Liver (tissue), 9 donors: Measurements from ENCODE around the gene IL1RAPL1. TPM values are rescaled to one million over a fixed set of nuclear protein-coding genes. Genes with fewer than 3 reads are reported as not detected.

Experiments used
- DNase-seq: peaks from one replicate; pipeline ENCODE4 v3.0.0-alpha.2; 2017; ENCODE audit warnings: low spot score
- H3K27ac ChIP-seq, 2 donors: one replicate each; pipeline ENCODE4 v1.7.0; 2013; ENCODE audit warnings: inconsistent platforms in 2 of 2, low read length in 2 of 2, control low read depth in 1 of 2, low read depth in 1 of 2, mild to moderate bottlenecking in 1 of 2
- H3K27me3 ChIP-seq, 4 donors: one replicate each; pipeline versions ENCODE4 v1.6.1 to v1.7.0; 2013; ENCODE audit warnings: low read length in 3 of 4, inconsistent platforms in 1 of 4, mild to moderate bottlenecking in 1 of 4, moderate library complexity in 1 of 4; ENCODE audit not compliant: control insufficient read depth in 4 of 4, insufficient read depth in 4 of 4
- H3K36me3 ChIP-seq, 4 donors: one replicate each; pipeline versions ENCODE4 v1.6.1 to v1.7.0; 2013; ENCODE audit warnings: low read length in 3 of 4, mild to moderate bottlenecking in 3 of 4, low read depth in 1 of 4, moderate library complexity in 1 of 4; ENCODE audit not compliant: control insufficient read depth in 4 of 4, insufficient read depth in 3 of 4
- H3K4me1 ChIP-seq, 4 donors: one replicate each; pipeline versions ENCODE4 v1.6.1 to v1.7.0; 2013; ENCODE audit warnings: low read length in 3 of 4, mild to moderate bottlenecking in 3 of 4, moderate library complexity in 1 of 4; ENCODE audit not compliant: control insufficient read depth in 4 of 4, insufficient read depth in 4 of 4
- H3K4me3 ChIP-seq, 3 donors: one replicate each; pipeline versions ENCODE4 v1.6.1 to v1.7.0; 2013; ENCODE audit warnings: low read length in 3 of 3, control low read depth in 1 of 3, low read depth in 1 of 3, mild to moderate bottlenecking in 1 of 3
- H3K9ac ChIP-seq, 2 donors: one replicate each; pipeline ENCODE4 v1.7.0; 2013; ENCODE audit warnings: low read length in 2 of 2, mild to moderate bottlenecking in 2 of 2, moderate library complexity in 2 of 2, control low read depth in 1 of 2, low read depth in 1 of 2
- H3K9me3 ChIP-seq, 4 donors: one replicate each; pipeline versions ENCODE4 v1.6.1 to v1.7.0; 2013; ENCODE audit warnings: low read length in 3 of 4; ENCODE audit not compliant: control insufficient read depth in 4 of 4
- EGR1 ChIP-seq, 2 donors: IDR thresholded peaks; 2 replicates each; pipeline ENCODE4 v1.6.1; 2016 to 2018; ENCODE audit warnings: antibody characterized with exemption in 2 of 2, low read depth in 2 of 2
- FOXA1 ChIP-seq: IDR thresholded peaks from 2 replicates; pipeline ENCODE4 v1.6.1; 2016; ENCODE audit warnings: antibody characterized with exemption
- FOXA2 ChIP-seq: IDR thresholded peaks from 2 replicates; pipeline ENCODE4 v1.6.1; 2016; ENCODE audit warnings: antibody characterized with exemption
- GABPA ChIP-seq, 2 donors: IDR thresholded peaks in 1 of 2; conservative IDR thresholded peaks in 1 of 2; 2 replicates each; pipeline ENCODE4 v1.6.1; 2016; ENCODE audit warnings: antibody characterized with exemption in 2 of 2, mild to moderate bottlenecking in 1 of 2, moderate library complexity in 1 of 2
- HNF4A ChIP-seq, 2 donors: conservative IDR thresholded peaks; 2 replicates each; pipeline ENCODE4 v1.6.1; 2016; ENCODE audit warnings: antibody characterized with exemption in 2 of 2, mild to moderate bottlenecking in 2 of 2
- HNF4G ChIP-seq: IDR thresholded peaks from 2 replicates; pipeline ENCODE4 v1.6.1; 2016; ENCODE audit warnings: antibody characterized with exemption
- JUND ChIP-seq, 2 donors: IDR thresholded peaks; 2 replicates each; pipeline ENCODE4 v1.6.1; 2016; ENCODE audit warnings: antibody characterized with exemption in 2 of 2
- NR2F2 ChIP-seq: IDR thresholded peaks from 2 replicates; pipeline ENCODE4 v1.6.1; 2016; ENCODE audit warnings: antibody characterized with exemption
- RAD21 ChIP-seq, 2 donors: IDR thresholded peaks; 2 replicates each; pipeline ENCODE4 v1.6.1; 2016; ENCODE audit warnings: antibody characterized with exemption in 2 of 2, mild to moderate bottlenecking in 2 of 2
- REST ChIP-seq: IDR thresholded peaks from 2 replicates; pipeline ENCODE4 v1.6.1; 2016; ENCODE audit warnings: antibody characterized with exemption, mild to moderate bottlenecking
- RXRA ChIP-seq, 2 donors: IDR thresholded peaks; 2 replicates each; pipeline ENCODE4 v1.6.1; 2017 to 2018; ENCODE audit warnings: antibody characterized with exemption in 2 of 2, mild to moderate bottlenecking in 1 of 2
- SP1 ChIP-seq: IDR thresholded peaks from 2 replicates; pipeline ENCODE4 v1.6.1; 2018; ENCODE audit warnings: antibody characterized with exemption, mild to moderate bottlenecking
- TAF1 ChIP-seq: conservative IDR thresholded peaks from 2 replicates; pipeline ENCODE4 v1.6.1; 2016; ENCODE audit warnings: antibody characterized with exemption, mild to moderate bottlenecking
- YY1 ChIP-seq: IDR thresholded peaks from 2 replicates; pipeline ENCODE4 v1.6.1; 2016; ENCODE audit warnings: antibody characterized with exemption, mild to moderate bottlenecking
- ZBTB33 ChIP-seq: IDR thresholded peaks from 2 replicates; pipeline ENCODE4 v1.6.1; 2016; ENCODE audit warnings: antibody characterized with exemption
- WGBS: extraction: QIAGEN DNeasy Blood & Tissue Kit; methylation state at CpG from one replicate; pipeline ENCODE4 v1.1.7; 2013; 5-methylcytosine and 5-hydroxymethylcytosine counted together
- polyA plus RNA-seq, 2 donors: library from polyadenylated mRNA; stranded (reverse) in 1 of 2; unstranded in 1 of 2; fragments of 200-250 nt in 1 of 2; fragments of >200 nt in 1 of 2; fragmentation: Nextera tagmentation in 1 of 2; extraction: Ambion mirVana in 1 of 2; gene quantifications; one replicate each; pipeline versions ENCODE4 v1.2.1 to v1.2.3, GENCODE V29; 2013 to 2015
- total RNA-seq, 2 donors: library from RNA; depleted of rRNA; stranded (reverse); fragments of >200 nt; gene quantifications; one replicate each; pipeline ENCODE4 v1.2.3, GENCODE V29; 2014
- TF ChIP-seq, protein P1 (sequence below): IDR thresholded peaks from 2 replicates; pipeline ENCODE4 v1.6.1; 2016; ENCODE audit warnings: antibody characterized with exemption
- TF ChIP-seq, protein P2 (sequence below): IDR thresholded peaks from 2 replicates; pipeline ENCODE4 v1.6.1; 2016; ENCODE audit warnings: antibody characterized with exemption
- TF ChIP-seq, protein P3 (sequence below): fragments of 150-350 bp; IDR thresholded peaks from 2 replicates; pipeline ENCODE4 v1.5.1; 2017; ENCODE audit warnings: improper control_type of control experiment, low read depth, low read length; ENCODE audit not compliant: missing input control
- donor health status: healthy.
- donor health status: healthy.
- donor health status: healthy.
- donor health status: healthy.
- donor health status: healthy.

IL1RAPL1 gene
- total and polyA plus RNA-seq, 4 donors, result 0.08 to 0.33 TPM; not detected in 2

- no peak for TF ChIP-seq RAD21 (IDR thresholded peaks at IDR 0.05)
- no peak for TF ChIP-seq NR2F2
- TF ChIP-seq EGR1 (IDR thresholded peaks at IDR 0.05; ENCODE audit: low read depth in 2 of 2), result no peak
- TF ChIP-seq REST, result no peak
- no peak for TF ChIP-seq RXRA (IDR thresholded peaks at IDR 0.05)
- TF ChIP-seq GABPA (IDR thresholded peaks at IDR 0.05 in 1 of 2, conservative IDR thresholded peaks at IDR 0.05 in 1 of 2), result no peak
- no peak for TF ChIP-seq HNF4G
- TF ChIP-seq TAF1, result no peak
- TF ChIP-seq, protein P1, sequence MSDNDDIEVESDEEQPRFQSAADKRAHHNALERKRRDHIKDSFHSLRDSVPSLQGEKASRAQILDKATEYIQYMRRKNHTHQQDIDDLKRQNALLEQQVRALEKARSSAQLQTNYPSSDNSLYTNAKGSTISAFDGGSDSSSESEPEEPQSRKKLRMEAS, result no peak
- TF ChIP-seq FOXA1, result no peak
- no peak for TF ChIP-seq SP1
- TF ChIP-seq, protein P2, sequence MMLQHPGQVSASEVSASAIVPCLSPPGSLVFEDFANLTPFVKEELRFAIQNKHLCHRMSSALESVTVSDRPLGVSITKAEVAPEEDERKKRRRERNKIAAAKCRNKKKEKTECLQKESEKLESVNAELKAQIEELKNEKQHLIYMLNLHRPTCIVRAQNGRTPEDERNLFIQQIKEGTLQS, result no peak
- TF ChIP-seq, protein P3, sequence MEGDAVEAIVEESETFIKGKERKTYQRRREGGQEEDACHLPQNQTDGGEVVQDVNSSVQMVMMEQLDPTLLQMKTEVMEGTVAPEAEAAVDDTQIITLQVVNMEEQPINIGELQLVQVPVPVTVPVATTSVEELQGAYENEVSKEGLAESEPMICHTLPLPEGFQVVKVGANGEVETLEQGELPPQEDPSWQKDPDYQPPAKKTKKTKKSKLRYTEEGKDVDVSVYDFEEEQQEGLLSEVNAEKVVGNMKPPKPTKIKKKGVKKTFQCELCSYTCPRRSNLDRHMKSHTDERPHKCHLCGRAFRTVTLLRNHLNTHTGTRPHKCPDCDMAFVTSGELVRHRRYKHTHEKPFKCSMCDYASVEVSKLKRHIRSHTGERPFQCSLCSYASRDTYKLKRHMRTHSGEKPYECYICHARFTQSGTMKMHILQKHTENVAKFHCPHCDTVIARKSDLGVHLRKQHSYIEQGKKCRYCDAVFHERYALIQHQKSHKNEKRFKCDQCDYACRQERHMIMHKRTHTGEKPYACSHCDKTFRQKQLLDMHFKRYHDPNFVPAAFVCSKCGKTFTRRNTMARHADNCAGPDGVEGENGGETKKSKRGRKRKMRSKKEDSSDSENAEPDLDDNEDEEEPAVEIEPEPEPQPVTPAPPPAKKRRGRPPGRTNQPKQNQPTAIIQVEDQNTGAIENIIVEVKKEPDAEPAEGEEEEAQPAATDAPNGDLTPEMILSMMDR, result no peak
- Histone ChIP-seq H3K27ac (no peak overlapping the region), H3K27me3 (no peaks in the 10 kb centered on the region), H3K9me3 (no peaks in the 10 kb centered on the region), H3K9ac (no peak overlapping the region), H3K4me3 (no peak overlapping the region), H3K36me3 (no peaks in the 10 kb centered on the region), H3K4me1 (no peaks in the 10 kb centered on the region)
- no peak for DNase-seq
- WGBS, result 0% methylated on average over 1 of the region's 1 CpG
These were observed 87.9 kb downstream of the IL1RAPL1 start for GRCh38 chrX:28675173-28675572.

GRCh38 chrX:28693101-28693500 lies 105.9 kb downstream of the IL1RAPL1 start:
- Histone ChIP-seq H3K36me3 (no peaks in the 10 kb centered on the region), H3K9me3 (no peaks in the 10 kb centered on the region), H3K27ac (no peak overlapping the region), H3K27me3 (peaks cover 0 to 4% (median 0%) of the 10 kb centered on the region in 4 donors), H3K4me1 (no peaks in the 10 kb centered on the region), H3K9ac (no peak overlapping the region), H3K4me3 (no peak overlapping the region)
- WGBS, result 50% methylated on average over 1 of the region's 1 CpG
- DNase-seq, result no peak
- TF ChIP-seq HNF4A (conservative IDR thresholded peaks at IDR 0.05) (no peak), FOXA1 (no peak), EGR1 (IDR thresholded peaks at IDR 0.05; ENCODE audit: low read depth in 2 of 2) (no peak), ZBTB33 (no peak), SP1 (no peak), NR2F2 (no peak), RXRA (IDR thresholded peaks at IDR 0.05) (no peak), FOXA2 (no peak), RAD21 (IDR thresholded peaks at IDR 0.05) (no peak), TAF1 (no peak), HNF4G (no peak), YY1 (no peak), JUND (IDR thresholded peaks at IDR 0.05) (no peak)
- TF ChIP-seq, protein P1, result no peak
- TF ChIP-seq, protein P3, result no peak
- TF ChIP-seq, protein P2, result no peak
